ENCODE data around the gene CCN6.
"Not testable (repeated sequence)": the region's sequence is repeated elsewhere in the genome, so short reads cannot be mapped to it uniquely, and the experiment has no call there.

CCN6 gene

DNA sequence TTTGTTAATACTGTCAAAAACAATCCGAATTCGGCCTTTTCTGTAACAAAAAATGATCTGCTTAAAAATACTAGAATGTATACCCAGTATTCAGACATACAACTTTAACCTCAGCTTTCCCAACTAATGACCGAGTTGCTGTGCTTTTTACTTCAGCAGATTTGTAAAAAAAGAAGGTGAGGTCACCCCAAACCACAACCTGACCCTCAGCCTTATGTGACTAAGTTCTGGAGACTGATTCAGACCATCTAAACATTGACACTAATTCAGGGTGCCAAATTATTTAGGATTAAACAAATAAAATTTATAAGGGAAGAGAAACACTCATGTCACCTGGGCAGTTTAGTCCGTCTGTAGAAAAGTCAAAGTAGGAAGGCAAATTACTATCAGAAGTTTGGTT is 7.7 kb downstream of the CCN6 start:
- TF ChIP-seq POLR2AphosphoS5 (IDR thresholded peaks at IDR 0.05; ENCODE audit: low read depth, low read length) (no peak), TAF1 (IDR thresholded peaks at IDR 0.05; ENCODE audit: borderline replicate concordance, low read depth, low read length) (no peak)
- FAIRE-seq (no peak), DNase-seq (ENCODE audit: insufficient read length) (no peak)

- no peak for DNase-seq (ENCODE audit: insufficient read length)
- no peak for TF ChIP-seq POLR2A (IDR thresholded peaks at IDR 0.05; ENCODE audit: low read depth, low read length)
- no peak for TF ChIP-seq TAF1 (IDR thresholded peaks at IDR 0.05; ENCODE audit: borderline replicate concordance, low read depth, low read length)
- TF ChIP-seq POLR2AphosphoS5 (IDR thresholded peaks at IDR 0.05; ENCODE audit: low read depth, low read length), result no peak
- FAIRE-seq, result no peak
Measured at GRCh38 chr6:112062966-112063365, 9.1 kb downstream of the CCN6 start.

DNA sequence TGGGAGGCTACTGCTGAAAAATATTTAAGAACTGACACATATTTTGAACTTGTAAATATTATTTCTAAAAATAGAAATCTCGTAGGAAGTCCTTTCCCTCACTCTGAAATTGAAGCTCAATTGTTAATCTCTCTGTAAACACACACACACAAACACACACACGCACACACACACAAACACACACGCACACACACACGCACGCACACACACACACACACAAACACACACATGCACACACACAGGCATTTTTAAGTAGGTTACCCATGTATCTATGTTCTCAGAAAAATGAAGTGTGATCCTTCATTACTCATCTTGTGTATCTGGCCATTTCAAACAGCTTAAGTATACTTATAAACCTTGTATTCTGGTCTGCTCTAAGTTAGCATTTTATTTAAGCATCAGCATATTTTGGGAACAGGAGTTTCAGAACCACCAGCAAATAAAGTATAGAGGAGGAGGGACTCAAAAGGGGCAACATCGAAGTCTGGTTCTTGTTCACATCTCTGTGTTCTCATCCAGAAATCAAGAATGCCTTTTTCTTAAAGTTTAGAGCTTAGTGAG is 11.6 kb downstream of the CCN6 start:
- DNase-seq (ENCODE audit: insufficient read length) (no peak), FAIRE-seq (no peak)
- TF ChIP-seq POLR2A (IDR thresholded peaks at IDR 0.05; ENCODE audit: low read depth, low read length) (no peak), TAF1 (IDR thresholded peaks at IDR 0.05; ENCODE audit: borderline replicate concordance, low read depth, low read length) (no peak), POLR2AphosphoS5 (IDR thresholded peaks at IDR 0.05; ENCODE audit: low read depth, low read length) (no peak)

GRCh38 chr6:112066606-112067005 is 12.7 kb downstream of the CCN6 start:
- FAIRE-seq (no peak), DNase-seq (ENCODE audit: insufficient read length) (no peak)
- TF ChIP-seq TAF1 (IDR thresholded peaks at IDR 0.05; ENCODE audit: borderline replicate concordance, low read depth, low read length) (no peak), POLR2AphosphoS5 (IDR thresholded peaks at IDR 0.05; ENCODE audit: low read depth, low read length) (no peak), POLR2A (IDR thresholded peaks at IDR 0.05; ENCODE audit: low read depth, low read length) (no peak)

GRCh38 chr6:112081569-112081968 is 27.7 kb downstream of the CCN6 start:
- DNase-seq (ENCODE audit: insufficient read length) (no peak), FAIRE-seq (peak; percentile 9)
- TF ChIP-seq POLR2AphosphoS5 (IDR thresholded peaks at IDR 0.05; ENCODE audit: low read depth, low read length) (no peak), TAF1 (IDR thresholded peaks at IDR 0.05; ENCODE audit: borderline replicate concordance, low read depth, low read length) (no peak), POLR2A (IDR thresholded peaks at IDR 0.05; ENCODE audit: low read depth, low read length) (no peak)

DNA sequence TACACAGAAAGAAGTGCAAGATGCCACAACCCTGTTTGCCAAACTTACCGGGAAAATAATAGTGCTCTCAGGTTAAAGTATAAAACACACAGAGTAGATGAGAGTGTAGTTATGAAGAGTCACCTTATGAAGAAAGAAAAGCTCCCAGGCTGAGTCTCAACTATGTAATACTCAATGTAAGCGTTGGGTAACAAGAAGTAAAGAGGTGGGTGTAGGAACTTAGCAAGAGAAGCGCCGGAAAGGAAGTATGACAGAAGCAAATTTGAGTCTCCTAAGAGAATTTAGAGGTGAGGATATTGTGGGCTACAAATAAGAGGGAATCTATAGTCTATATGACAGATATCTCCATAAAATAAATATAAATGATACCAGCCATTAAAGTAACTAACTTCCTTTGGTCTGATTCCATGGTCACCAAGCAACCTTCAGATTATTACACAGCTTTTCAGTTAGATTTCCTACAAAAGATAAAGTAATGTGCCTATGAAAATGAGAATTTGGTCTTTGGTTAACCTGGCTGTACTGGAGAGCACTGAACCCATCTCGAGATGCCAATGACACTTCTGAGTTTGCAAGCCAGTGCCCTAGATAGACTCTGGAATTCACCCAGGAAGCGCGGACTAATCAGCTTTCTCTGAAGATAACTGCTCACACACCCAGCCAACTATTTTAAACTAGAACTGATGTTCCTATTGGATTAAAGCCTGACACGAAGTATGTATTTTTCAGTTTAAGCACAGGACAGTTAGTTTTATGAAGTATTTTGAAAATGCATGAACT is 31.6 kb downstream of the CCN6 start:
- FAIRE-seq, result no peak

GRCh38 chr6:112086744-112087135 is 32.8 kb downstream of the CCN6 start:
- no peak for DNase-seq (ENCODE audit: insufficient read length)
- no peak for TF ChIP-seq POLR2A (IDR thresholded peaks at IDR 0.05; ENCODE audit: low read depth, low read length)
- TF ChIP-seq TAF1 (IDR thresholded peaks at IDR 0.05; ENCODE audit: borderline replicate concordance, low read depth, low read length), result no peak
- TF ChIP-seq POLR2AphosphoS5 (IDR thresholded peaks at IDR 0.05; ENCODE audit: low read depth, low read length), result no peak
- no peak for FAIRE-seq

More for the DNA sequence above, 31.6 kb downstream of the CCN6 start:
- no peak for TF ChIP-seq POLR2AphosphoS5 (IDR thresholded peaks at IDR 0.05; ENCODE audit: low read depth, low read length)
- TF ChIP-seq TAF1 (IDR thresholded peaks at IDR 0.05; ENCODE audit: borderline replicate concordance, low read depth, low read length), result no peak
- TF ChIP-seq POLR2A (IDR thresholded peaks at IDR 0.05; ENCODE audit: low read depth, low read length), result no peak
- DNase-seq (ENCODE audit: insufficient read length), result no peak

DNA sequence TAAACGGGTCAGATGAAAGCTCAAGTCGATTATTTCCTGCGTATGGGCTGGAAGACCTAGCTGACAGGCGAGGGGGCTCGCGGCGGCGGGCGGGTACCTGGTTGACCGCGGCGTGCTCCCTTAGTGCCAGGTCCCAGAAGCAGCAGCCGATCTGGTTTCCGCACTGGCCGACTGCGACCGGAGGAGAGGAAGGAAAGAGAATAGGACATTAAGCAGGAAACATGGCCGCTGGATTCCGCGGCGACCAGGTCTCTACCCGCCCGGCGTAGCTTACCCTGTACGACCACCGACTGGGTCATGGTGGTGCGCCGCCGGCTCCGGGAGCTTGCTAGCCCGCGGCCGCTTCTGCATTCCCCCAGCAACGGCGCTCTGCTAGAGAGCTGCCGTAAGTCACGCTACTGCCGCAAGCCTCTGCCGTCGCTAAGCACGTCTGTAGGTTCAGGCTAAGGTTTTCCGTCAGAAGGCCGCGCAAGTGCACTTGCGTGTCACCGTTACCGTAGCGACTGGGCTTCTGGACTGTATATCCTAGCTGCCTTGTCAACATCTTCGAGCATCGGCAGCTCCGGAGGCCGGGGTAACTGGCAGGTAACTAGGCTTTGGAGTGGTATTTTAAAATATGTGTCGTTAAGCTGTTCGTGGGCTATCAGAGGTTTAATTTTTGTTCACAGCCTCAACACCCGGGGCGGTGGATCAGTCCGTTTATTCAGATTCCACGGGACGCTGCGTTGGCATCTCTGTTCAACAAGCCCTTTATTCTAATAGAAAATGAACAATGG is 33.4 kb downstream of the CCN6 start, which contains the start of the genes FAM229B and TUBE1:
TSS of gene FAM229B (plus strand) at position 456 of the 776 bp plus-strand sequence. CDS start 11,693 bp downstream, outside the sequence.
TSS of gene TUBE1 (minus strand) at position 347 of the 776 bp plus-strand sequence. CDS start at position 299, 48 bp downstream.
- DNase-seq (ENCODE audit: insufficient read length), result peak; percentile 41
- TF ChIP-seq TAF1 (IDR thresholded peaks at IDR 0.05; ENCODE audit: borderline replicate concordance, low read depth, low read length) (no peak), POLR2A (IDR thresholded peaks at IDR 0.05; ENCODE audit: low read depth, low read length) (peak; percentile 74; the same call in 1 of the 2 replicates), POLR2AphosphoS5 (IDR thresholded peaks at IDR 0.05; ENCODE audit: low read depth, low read length) (no peak)
- peak; percentile 97 for FAIRE-seq

GRCh38 chr6:112087916-112088315 is 34.0 kb downstream of the CCN6 start:
- no peak for DNase-seq (ENCODE audit: insufficient read length)
- FAIRE-seq, result no peak
- TF ChIP-seq TAF1 (IDR thresholded peaks at IDR 0.05; ENCODE audit: borderline replicate concordance, low read depth, low read length) (no peak), POLR2AphosphoS5 (IDR thresholded peaks at IDR 0.05; ENCODE audit: low read depth, low read length) (no peak), POLR2A (IDR thresholded peaks at IDR 0.05; ENCODE audit: low read depth, low read length) (no peak)

DNA sequence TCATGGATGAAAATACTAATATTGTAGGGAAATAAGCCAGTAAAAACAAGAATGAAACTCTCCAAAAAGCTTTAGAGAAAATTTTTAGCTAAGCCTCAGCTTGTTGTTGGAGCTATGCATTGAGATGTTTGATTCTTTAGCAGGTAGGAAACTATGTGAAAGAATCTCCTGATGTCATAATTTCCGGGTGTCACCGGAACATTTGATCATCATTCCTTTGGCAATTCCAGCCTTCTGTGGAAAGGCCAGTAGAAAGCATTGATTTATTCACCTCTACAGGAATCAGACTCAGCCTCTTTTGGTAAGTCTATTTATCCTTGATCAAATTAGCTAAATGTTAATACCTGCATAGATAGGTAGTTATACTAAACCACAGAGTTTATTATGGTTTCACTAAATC is 43.0 kb downstream of the CCN6 start:
- no peak for FAIRE-seq
- no peak for TF ChIP-seq POLR2AphosphoS5 (IDR thresholded peaks at IDR 0.05; ENCODE audit: low read depth, low read length)
- TF ChIP-seq POLR2A (IDR thresholded peaks at IDR 0.05; ENCODE audit: low read depth, low read length), result no peak
- TF ChIP-seq TAF1 (IDR thresholded peaks at IDR 0.05; ENCODE audit: borderline replicate concordance, low read depth, low read length), result no peak
- DNase-seq (ENCODE audit: insufficient read length), result no peak

GRCh38 chr6:112100561-112100960 is 46.7 kb downstream of the CCN6 start:
- FAIRE-seq (no peak), DNase-seq (ENCODE audit: insufficient read length) (no peak)
- no peak for TF ChIP-seq TAF1 (IDR thresholded peaks at IDR 0.05; ENCODE audit: borderline replicate concordance, low read depth, low read length)
- TF ChIP-seq POLR2A (IDR thresholded peaks at IDR 0.05; ENCODE audit: low read depth, low read length), result no peak
- TF ChIP-seq POLR2AphosphoS5 (IDR thresholded peaks at IDR 0.05; ENCODE audit: low read depth, low read length), result no peak

GRCh38 chr6:112106026-112106425 is 52.1 kb downstream of the CCN6 start:
- not testable (repeated sequence) for FAIRE-seq; DNase-seq (ENCODE audit: insufficient read length)

All from GM12892 (cell line).